ACC112 (cell line): ENCODE results near the gene TGFB1.

ENCODE experiments used
- H2AFZ ChIP-seq: fragments of 200-600 bp; sonication (generic); one replicate; pipeline ENCODE4 v1.6.0; 2017; ENCODE audit warnings: antibody characterized with exemption, low read length; ENCODE audit not compliant: unreplicated experiment
- H3K27ac ChIP-seq: fragments of 200-600 bp; sonication (generic); 2 replicates; pipeline ENCODE4 v1.5.1; 2014; ENCODE audit warnings: low read depth, mild to moderate bottlenecking, antibody characterized with exemption, low read length, moderate library complexity
- H3K27me3 ChIP-seq: fragments of 200-600 bp; sonication (generic); 2 replicates; pipeline ENCODE4 v1.6.1; 2014; ENCODE audit warnings: mild to moderate bottlenecking, antibody characterized with exemption, low read length, moderate library complexity, mixed read lengths; ENCODE audit not compliant: insufficient read depth
- H3K36me3 ChIP-seq: fragments of 200-600 bp; sonication (generic); 2 replicates; pipeline ENCODE4 v1.6.1; 2016; ENCODE audit warnings: mild to moderate bottlenecking, antibody characterized with exemption, low read length, moderate library complexity, mixed read lengths; ENCODE audit not compliant: insufficient read depth
- H3K4me1 ChIP-seq: fragments of 200-600 bp; sonication (generic); one replicate; pipeline ENCODE4 v1.6.1; 2016; ENCODE audit warnings: low read length, mixed read lengths; ENCODE audit not compliant: insufficient read depth, unreplicated experiment, control insufficient read depth
- H3K4me3 ChIP-seq: fragments of 200-600 bp; sonication (generic); 2 replicates; pipeline ENCODE4 v1.5.1; 2014; ENCODE audit warnings: mild to moderate bottlenecking, low read depth, low read length
- H3K79me2 ChIP-seq: fragments of 200-600 bp; sonication (generic); one replicate; pipeline ENCODE4 v1.6.0; 2016; ENCODE audit warnings: low read length; ENCODE audit not compliant: control insufficient read depth, unreplicated experiment, insufficient read depth

The TGFB1 gene

GRCh38 chr19:41327576-41328156 is 26.1 kb downstream of the TGFB1 start:
- Histone ChIP-seq H3K4me3 (no peak overlapping the region), H3K4me1 (peaks cover 47% of the 10 kb centered on the region), H3K27ac (peak overlapping the region; percentile 41; the same call in 1 of the 2 replicates), H3K79me2 (peaks cover 2% of the 10 kb centered on the region), H2AFZ (no peak overlapping the region), H3K27me3 (no peaks in the 10 kb centered on the region), H3K36me3 (0 out of 2 replicates have a peak, but pooled peaks cover 5% of the 10 kb centered on the region)

- Histone ChIP-seq H3K36me3 (0 out of 2 replicates have a peak, but pooled peaks cover 5% of the 10 kb centered on the region), H3K27me3 (no peaks in the 10 kb centered on the region), H3K79me2 (peaks cover 2% of the 10 kb centered on the region), H2AFZ (no peak overlapping the region), H3K4me1 (peaks cover 53% of the 10 kb centered on the region), H3K27ac (peak overlapping the region; percentile 41), H3K4me3 (no peak overlapping the region)
Observed at GRCh38 chr19:41327076-41327575, 26.6 kb downstream of the TGFB1 start.

GRCh38 chr19:41325947-41326706 is 27.6 kb downstream of the TGFB1 start:
- peak overlapping the region; percentile 19; the same call in 1 of the 2 replicates for H3K4me3 ChIP-seq
- H3K27ac ChIP-seq = peak overlapping the region; percentile 100
- H2AFZ ChIP-seq = no peak overlapping the region
- H3K36me3 ChIP-seq = 0 out of 2 replicates have a peak, but pooled peaks cover 5% of the 10 kb centered on the region
- H3K27me3 ChIP-seq = no peaks in the 10 kb centered on the region
- H3K4me1 ChIP-seq = peaks cover 61% of the 10 kb centered on the region
- peaks cover 2% of the 10 kb centered on the region for H3K79me2 ChIP-seq

- H3K27ac ChIP-seq = peak overlapping the region; percentile 100
- H2AFZ ChIP-seq = no peak overlapping the region
- peaks cover 2% of the 10 kb centered on the region for H3K79me2 ChIP-seq
- H3K4me3 ChIP-seq = no peak overlapping the region
- H3K27me3 ChIP-seq = no peaks in the 10 kb centered on the region
- peaks cover 61% of the 10 kb centered on the region for H3K4me1 ChIP-seq
- 0 out of 2 replicates have a peak, but pooled peaks cover 5% of the 10 kb centered on the region for H3K36me3 ChIP-seq
Observed at GRCh38 chr19:41325640-41325946, 28.1 kb downstream of the TGFB1 start.

- no peaks in the 10 kb centered on the region for H3K27me3 ChIP-seq
- H2AFZ ChIP-seq = no peak overlapping the region
- H3K36me3 ChIP-seq = 0 out of 2 replicates have a peak, but pooled peaks cover 5% of the 10 kb centered on the region
- peaks cover 2% of the 10 kb centered on the region for H3K79me2 ChIP-seq
- H3K4me3 ChIP-seq = no peak overlapping the region
- peaks cover 61% of the 10 kb centered on the region for H3K4me1 ChIP-seq
- peak overlapping the region; percentile 100 for H3K27ac ChIP-seq
Observed at GRCh38 chr19:41324921-41325639, 28.6 kb downstream of the TGFB1 start.

GRCh38 chr19:41324231-41324702 is 29.5 kb downstream of the TGFB1 start:
- H3K79me2 ChIP-seq = peaks cover 2% of the 10 kb centered on the region
- H3K4me1 ChIP-seq = peaks cover 61% of the 10 kb centered on the region
- H3K27ac ChIP-seq = peak overlapping the region; percentile 100
- no peaks in the 10 kb centered on the region for H3K27me3 ChIP-seq
- 0 out of 2 replicates have a peak, but pooled peaks cover 5% of the 10 kb centered on the region for H3K36me3 ChIP-seq
- no peak overlapping the region for H2AFZ ChIP-seq
- H3K4me3 ChIP-seq = peak overlapping the region; percentile 34; the same call in 1 of the 2 replicates

- peaks cover 2% of the 10 kb centered on the region for H3K79me2 ChIP-seq
- no peak overlapping the region for H2AFZ ChIP-seq
- H3K36me3 ChIP-seq = 0 out of 2 replicates have a peak, but pooled peaks cover 5% of the 10 kb centered on the region
- peaks cover 61% of the 10 kb centered on the region for H3K4me1 ChIP-seq
- H3K27ac ChIP-seq = peak overlapping the region; percentile 100
- H3K27me3 ChIP-seq = no peaks in the 10 kb centered on the region
- H3K4me3 ChIP-seq = peak overlapping the region; percentile 59; the same call in 1 of the 2 replicates
Observed at GRCh38 chr19:41323430-41324125, 30.1 kb downstream of the TGFB1 start.

GRCh38 chr19:41323023-41323422 is 30.7 kb downstream of the TGFB1 start:
- Histone ChIP-seq H2AFZ (no peak overlapping the region), H3K4me1 (peaks cover 61% of the 10 kb centered on the region), H3K27ac (peak overlapping the region; percentile 100), H3K79me2 (peaks cover 2% of the 10 kb centered on the region), H3K36me3 (0 out of 2 replicates have a peak, but pooled peaks cover 2% of the 10 kb centered on the region), H3K4me3 (peak overlapping the region; percentile 59; the same call in 1 of the 2 replicates), H3K27me3 (no peaks in the 10 kb centered on the region)

GRCh38 chr19:41322451-41322850 is 31.3 kb downstream of the TGFB1 start:
- Histone ChIP-seq H3K36me3 (no peaks in the 10 kb centered on the region), H3K27me3 (no peaks in the 10 kb centered on the region), H3K79me2 (peaks cover 2% of the 10 kb centered on the region), H3K4me1 (peaks cover 56% of the 10 kb centered on the region), H3K4me3 (no peak overlapping the region), H2AFZ (no peak overlapping the region), H3K27ac (peak overlapping the region; percentile 100)
